Parathyroid adenoma (tissue), 2 donors: ENCODE measurements around the gene RHOBTB1.

Experiments used
- H2AFZ ChIP-seq: fragments of 300-600 bp; sonication (generic); one replicate; pipeline ENCODE4 v1.7.0; 2017; ENCODE audit warnings: antibody characterized with exemption, mild to moderate bottlenecking
- H3K27ac ChIP-seq: fragments of 300-600 bp; sonication (generic); one replicate; pipeline ENCODE4 v1.7.0; 2017
- H3K27me3 ChIP-seq: fragments of 300-600 bp; sonication (generic); one replicate; pipeline ENCODE4 v1.7.0; 2017; ENCODE audit warnings: low read length; ENCODE audit not compliant: control insufficient read depth, insufficient read depth
- H3K36me3 ChIP-seq: fragments of 300-600 bp; sonication (generic); one replicate; pipeline ENCODE4 v1.7.0; 2017; ENCODE audit warnings: low read length; ENCODE audit not compliant: control insufficient read depth, insufficient read depth
- H3K4me1 ChIP-seq: fragments of 300-600 bp; sonication (generic); one replicate; pipeline ENCODE4 v1.7.0; 2017; ENCODE audit warnings: control low read depth
- H3K4me2 ChIP-seq: fragments of 300-600 bp; sonication (generic); one replicate; pipeline ENCODE4 v1.7.0; 2017; ENCODE audit warnings: low read length
- H3K4me3 ChIP-seq: fragments of 300-600 bp; sonication (generic); one replicate; pipeline ENCODE4 v1.7.0; 2017; ENCODE audit warnings: low read depth, low read length
- H3K79me2 ChIP-seq: fragments of 300-600 bp; sonication (generic); one replicate; pipeline ENCODE4 v1.7.0; 2017; ENCODE audit warnings: control low read depth
- H3K9ac ChIP-seq: fragments of 300-600 bp; sonication (generic); one replicate; pipeline ENCODE4 v1.7.0; 2017; ENCODE audit warnings: mild to moderate bottlenecking
- H3K9me3 ChIP-seq: fragments of 300-600 bp; sonication (generic); one replicate; pipeline ENCODE4 v1.7.0; 2017; ENCODE audit warnings: low read length; ENCODE audit not compliant: control insufficient read depth
- TF ChIP-seq, protein P1 (sequence below): fragments of 300-600 bp; sonication (generic); IDR thresholded peaks from one replicate; pipeline ENCODE4 v1.7.0; 2017; ENCODE audit warnings: antibody characterized with exemption, mild to moderate bottlenecking
- donor health status: primary hyperparathyroidism.

Gene RHOBTB1

DNA sequence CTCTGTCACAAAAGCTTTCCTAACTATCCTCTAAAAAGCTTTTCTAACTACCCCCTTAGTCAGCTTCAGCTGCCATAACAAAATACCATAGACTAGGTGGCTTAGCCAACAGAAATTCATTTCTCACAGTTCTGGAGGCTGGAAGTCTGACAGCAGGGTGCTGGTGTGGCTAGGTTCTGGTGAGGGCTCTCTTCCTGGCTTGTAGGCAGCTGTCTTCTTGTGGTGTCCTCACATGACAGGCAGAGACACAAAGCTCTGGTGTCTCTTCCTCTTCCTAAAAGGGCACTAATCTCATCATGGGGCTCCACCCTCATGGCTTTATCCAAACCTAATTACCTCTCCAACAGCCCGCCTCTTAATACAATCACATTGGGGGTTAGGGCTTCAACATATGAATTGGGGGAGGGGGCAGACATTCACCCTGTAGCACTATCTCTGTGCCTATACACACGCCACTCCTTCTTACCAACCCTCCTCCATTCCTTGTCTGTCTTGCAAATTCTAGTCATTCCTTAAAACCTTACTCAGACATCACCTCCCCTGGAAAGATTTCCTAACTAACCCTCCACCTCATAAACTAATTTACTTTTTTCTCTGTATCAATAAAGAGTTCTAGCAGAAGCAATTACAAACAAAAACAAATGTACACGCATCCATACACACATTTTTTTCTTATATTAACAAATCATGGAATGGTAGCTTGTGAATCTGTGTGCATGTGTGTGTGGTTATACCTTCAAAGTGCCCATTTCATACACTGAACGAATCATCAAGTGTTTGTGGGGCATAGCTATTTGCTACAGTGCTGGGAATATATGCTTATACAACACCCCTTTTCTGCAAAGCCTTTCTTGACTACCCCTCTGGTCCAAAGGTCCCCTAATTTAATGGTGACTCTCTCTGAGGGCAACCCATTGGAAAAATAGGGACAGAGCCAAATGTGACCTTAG is 26.4 kb downstream of the RHOBTB1 start:
- no peak overlapping the region for H3K27ac ChIP-seq
- H3K9me3 ChIP-seq: no peaks in the 10 kb centered on the region
- no peaks in the 10 kb centered on the region for H3K4me1 ChIP-seq
- H3K4me2 ChIP-seq: no peak overlapping the region
- no peak overlapping the region for H3K4me3 ChIP-seq
- H3K9ac ChIP-seq: no peak overlapping the region
- H2AFZ ChIP-seq: no peak overlapping the region
- TF ChIP-seq, protein P1, sequence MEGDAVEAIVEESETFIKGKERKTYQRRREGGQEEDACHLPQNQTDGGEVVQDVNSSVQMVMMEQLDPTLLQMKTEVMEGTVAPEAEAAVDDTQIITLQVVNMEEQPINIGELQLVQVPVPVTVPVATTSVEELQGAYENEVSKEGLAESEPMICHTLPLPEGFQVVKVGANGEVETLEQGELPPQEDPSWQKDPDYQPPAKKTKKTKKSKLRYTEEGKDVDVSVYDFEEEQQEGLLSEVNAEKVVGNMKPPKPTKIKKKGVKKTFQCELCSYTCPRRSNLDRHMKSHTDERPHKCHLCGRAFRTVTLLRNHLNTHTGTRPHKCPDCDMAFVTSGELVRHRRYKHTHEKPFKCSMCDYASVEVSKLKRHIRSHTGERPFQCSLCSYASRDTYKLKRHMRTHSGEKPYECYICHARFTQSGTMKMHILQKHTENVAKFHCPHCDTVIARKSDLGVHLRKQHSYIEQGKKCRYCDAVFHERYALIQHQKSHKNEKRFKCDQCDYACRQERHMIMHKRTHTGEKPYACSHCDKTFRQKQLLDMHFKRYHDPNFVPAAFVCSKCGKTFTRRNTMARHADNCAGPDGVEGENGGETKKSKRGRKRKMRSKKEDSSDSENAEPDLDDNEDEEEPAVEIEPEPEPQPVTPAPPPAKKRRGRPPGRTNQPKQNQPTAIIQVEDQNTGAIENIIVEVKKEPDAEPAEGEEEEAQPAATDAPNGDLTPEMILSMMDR: no peak
- no peaks in the 10 kb centered on the region for H3K36me3 ChIP-seq
- H3K27me3 ChIP-seq: no peaks in the 10 kb centered on the region
- H3K79me2 ChIP-seq: no peaks in the 10 kb centered on the region

GRCh38 chr10:60916025-60916424 is 28.0 kb downstream of the RHOBTB1 start:
- TF ChIP-seq, protein P1: no peak
- H3K36me3 ChIP-seq: no peaks in the 10 kb centered on the region
- no peaks in the 10 kb centered on the region for H3K9me3 ChIP-seq
- H3K27ac ChIP-seq: no peak overlapping the region
- no peak overlapping the region for H2AFZ ChIP-seq
- H3K4me1 ChIP-seq: no peaks in the 10 kb centered on the region
- H3K4me2 ChIP-seq: no peak overlapping the region
- no peak overlapping the region for H3K4me3 ChIP-seq
- H3K27me3 ChIP-seq: no peaks in the 10 kb centered on the region
- H3K79me2 ChIP-seq: no peaks in the 10 kb centered on the region
- H3K9ac ChIP-seq: no peak overlapping the region

- H3K9me3 ChIP-seq: no peaks in the 10 kb centered on the region
- no peak overlapping the region for H3K4me2 ChIP-seq
- H3K9ac ChIP-seq: no peak overlapping the region
- H3K79me2 ChIP-seq: no peaks in the 10 kb centered on the region
- TF ChIP-seq, protein P1: no peak
- no peak overlapping the region for H3K27ac ChIP-seq
- H3K4me1 ChIP-seq: no peaks in the 10 kb centered on the region
- no peaks in the 10 kb centered on the region for H3K27me3 ChIP-seq
- no peak overlapping the region for H2AFZ ChIP-seq
- no peak overlapping the region for H3K4me3 ChIP-seq
- no peaks in the 10 kb centered on the region for H3K36me3 ChIP-seq
Measured at GRCh38 chr10:60914690-60915141, 29.3 kb downstream of the RHOBTB1 start.

DNA sequence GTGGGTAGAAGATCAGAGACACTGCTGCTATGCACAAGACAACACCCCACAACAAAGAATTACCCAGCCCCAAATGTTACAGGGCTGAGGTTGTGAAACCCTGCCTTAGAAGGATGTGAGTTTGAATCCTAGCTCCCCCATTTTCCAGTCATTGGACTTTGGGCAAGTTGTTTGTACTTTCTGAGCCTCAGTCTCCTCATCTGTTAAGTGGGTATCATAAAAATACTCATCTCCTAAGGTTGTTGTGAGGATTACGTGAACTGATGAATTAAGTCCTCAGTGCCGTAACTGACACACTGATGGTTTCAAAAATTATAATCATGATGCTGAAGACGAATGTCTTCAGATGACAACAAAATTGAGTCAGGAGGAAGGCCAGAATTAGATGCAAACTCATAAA is 30.3 kb downstream of the RHOBTB1 start:
- H3K9me3 ChIP-seq: no peaks in the 10 kb centered on the region
- no peaks in the 10 kb centered on the region for H3K4me1 ChIP-seq
- no peaks in the 10 kb centered on the region for H3K79me2 ChIP-seq
- TF ChIP-seq, protein P1: no peak
- no peaks in the 10 kb centered on the region for H3K27me3 ChIP-seq
- no peak overlapping the region for H3K27ac ChIP-seq
- no peak overlapping the region for H3K9ac ChIP-seq
- H3K4me3 ChIP-seq: no peak overlapping the region
- no peak overlapping the region for H3K4me2 ChIP-seq
- no peak overlapping the region for H2AFZ ChIP-seq
- H3K36me3 ChIP-seq: no peaks in the 10 kb centered on the region

DNA sequence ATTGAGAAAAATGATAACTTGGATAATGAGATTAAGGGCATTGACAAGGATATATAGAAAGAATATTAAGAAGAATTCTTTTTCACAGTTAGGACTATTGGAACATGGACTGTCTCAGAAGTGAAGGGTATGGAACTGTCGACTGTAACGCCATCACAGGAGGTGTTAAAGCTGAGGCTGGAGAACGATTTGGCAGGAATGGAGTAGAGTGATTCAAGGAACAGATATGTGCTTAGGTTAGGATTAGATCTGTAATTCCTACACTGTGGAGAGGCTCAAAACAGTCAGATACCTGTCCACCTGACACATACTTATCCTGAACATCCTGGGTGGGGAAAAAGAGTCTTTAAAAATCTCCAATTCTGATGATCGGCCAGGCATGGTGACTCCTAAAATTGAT is 30.9 kb downstream of the RHOBTB1 start:
- no peak overlapping the region for H3K4me2 ChIP-seq
- H3K27me3 ChIP-seq: no peaks in the 10 kb centered on the region
- no peaks in the 10 kb centered on the region for H3K4me1 ChIP-seq
- no peaks in the 10 kb centered on the region for H3K36me3 ChIP-seq
- H2AFZ ChIP-seq: no peak overlapping the region
- H3K9ac ChIP-seq: no peak overlapping the region
- H3K4me3 ChIP-seq: no peak overlapping the region
- H3K79me2 ChIP-seq: no peaks in the 10 kb centered on the region
- H3K27ac ChIP-seq: no peak overlapping the region
- H3K9me3 ChIP-seq: no peaks in the 10 kb centered on the region
- TF ChIP-seq, protein P1: no peak
